GM12872 (cell line): Measurements from ENCODE around the gene METTL24.

ENCODE experiments used
- CTCF ChIP-seq: IDR thresholded peaks from 3 replicates; pipeline ENCODE4 v1.5.1; 2011; ENCODE audit warnings: low read depth, mild to moderate bottlenecking, low read length, moderate library complexity; ENCODE audit not compliant: insufficient read depth

METTL24 gene

GRCh38 chr6:110394409-110394808 is 36.3 kb upstream of the METTL24 start:
- no peak for TF ChIP-seq CTCF

GRCh38 chr6:110392727-110393126 is 34.6 kb upstream of the METTL24 start:
- no peak for TF ChIP-seq CTCF

GRCh38 chr6:110390404-110390803 is 32.3 kb upstream of the METTL24 start:
- TF ChIP-seq CTCF: no peak

- no peak for TF ChIP-seq CTCF
Observed at GRCh38 chr6:110389689-110390382, 31.7 kb upstream of the METTL24 start.

GRCh38 chr6:110387986-110388385 is 29.8 kb upstream of the METTL24 start:
- TF ChIP-seq CTCF: no peak

- TF ChIP-seq CTCF: no peak
Observed at GRCh38 chr6:110385458-110385863, 27.3 kb upstream of the METTL24 start.

- TF ChIP-seq CTCF: no peak
Observed at GRCh38 chr6:110378552-110378951, 20.4 kb upstream of the METTL24 start.
